ENCODE data around the gene CBX8. TPM values are rescaled to one million over a fixed set of nuclear protein-coding genes. Genes with fewer than 3 reads are reported as not detected.

CBX8 gene
- total and polyA plus RNA-seq, 2 of the 13 experiments (the other 11 are each of a cell fraction or from before 2014, with no cell fraction given): 0.34 to 12.6 TPM

GRCh38 chr17:79786930-79787643, 9.8 kb downstream of the CBX8 start (continued):
- TF ChIP-seq, protein P1, sequence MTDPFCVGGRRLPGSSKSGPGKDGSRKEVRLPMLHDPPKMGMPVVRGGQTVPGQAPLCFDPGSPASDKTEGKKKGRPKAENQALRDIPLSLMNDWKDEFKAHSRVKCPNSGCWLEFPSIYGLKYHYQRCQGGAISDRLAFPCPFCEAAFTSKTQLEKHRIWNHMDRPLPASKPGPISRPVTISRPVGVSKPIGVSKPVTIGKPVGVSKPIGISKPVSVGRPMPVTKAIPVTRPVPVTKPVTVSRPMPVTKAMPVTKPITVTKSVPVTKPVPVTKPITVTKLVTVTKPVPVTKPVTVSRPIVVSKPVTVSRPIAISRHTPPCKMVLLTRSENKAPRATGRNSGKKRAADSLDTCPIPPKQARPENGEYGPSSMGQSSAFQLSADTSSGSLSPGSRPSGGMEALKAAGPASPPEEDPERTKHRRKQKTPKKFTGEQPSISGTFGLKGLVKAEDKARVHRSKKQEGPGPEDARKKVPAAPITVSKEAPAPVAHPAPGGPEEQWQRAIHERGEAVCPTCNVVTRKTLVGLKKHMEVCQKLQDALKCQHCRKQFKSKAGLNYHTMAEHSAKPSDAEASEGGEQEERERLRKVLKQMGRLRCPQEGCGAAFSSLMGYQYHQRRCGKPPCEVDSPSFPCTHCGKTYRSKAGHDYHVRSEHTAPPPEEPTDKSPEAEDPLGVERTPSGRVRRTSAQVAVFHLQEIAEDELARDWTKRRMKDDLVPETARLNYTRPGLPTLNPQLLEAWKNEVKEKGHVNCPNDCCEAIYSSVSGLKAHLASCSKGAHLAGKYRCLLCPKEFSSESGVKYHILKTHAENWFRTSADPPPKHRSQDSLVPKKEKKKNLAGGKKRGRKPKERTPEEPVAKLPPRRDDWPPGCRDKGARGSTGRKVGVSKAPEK (CRISPR knock-in tag; IDR thresholded peaks at IDR 0.05; ENCODE audit: borderline replicate concordance): no peak
- TF ChIP-seq SOX13 (IDR thresholded peaks at IDR 0.05) (no peak), SOX13 (CRISPR knock-in tag; conservative IDR thresholded peaks at IDR 0.05 in 1 of 2, IDR thresholded peaks at IDR 0.05 in 1 of 2) (no peak), ZNF558 (CRISPR knock-in tag; IDR thresholded peaks at IDR 0.05; ENCODE audit: borderline replicate concordance) (no peak), AKAP8 (CRISPR knock-in tag; IDR thresholded peaks at IDR 0.05) (peak; percentile 96), CCDC6 (CRISPR knock-in tag; IDR thresholded peaks at IDR 0.05) (no peak), POLR2A (IDR thresholded peaks at IDR 0.05; ENCODE audit: insufficient read depth in 1 of 2, low read depth in 2 of 2, low read length in 2 of 2) (peak in 1 of 2 experiments; percentile 70; a peak in 2 of 4 replicates), ERF (CRISPR knock-in tag; IDR thresholded peaks at IDR 0.05) (0 out of 2 replicates have a peak, but pooled peaks have one; percentile 16), RERE (CRISPR knock-in tag; IDR thresholded peaks at IDR 0.05; ENCODE audit: low read depth) (no peak), MXI1 (IDR thresholded peaks at IDR 0.05; ENCODE audit: borderline replicate concordance, low read depth, low read length) (no peak), IKZF4 (CRISPR knock-in tag; IDR thresholded peaks at IDR 0.05; ENCODE audit: borderline replicate concordance, low read depth, not compliant biosample characterization) (no peak)
- TF ChIP-seq, protein P2, sequence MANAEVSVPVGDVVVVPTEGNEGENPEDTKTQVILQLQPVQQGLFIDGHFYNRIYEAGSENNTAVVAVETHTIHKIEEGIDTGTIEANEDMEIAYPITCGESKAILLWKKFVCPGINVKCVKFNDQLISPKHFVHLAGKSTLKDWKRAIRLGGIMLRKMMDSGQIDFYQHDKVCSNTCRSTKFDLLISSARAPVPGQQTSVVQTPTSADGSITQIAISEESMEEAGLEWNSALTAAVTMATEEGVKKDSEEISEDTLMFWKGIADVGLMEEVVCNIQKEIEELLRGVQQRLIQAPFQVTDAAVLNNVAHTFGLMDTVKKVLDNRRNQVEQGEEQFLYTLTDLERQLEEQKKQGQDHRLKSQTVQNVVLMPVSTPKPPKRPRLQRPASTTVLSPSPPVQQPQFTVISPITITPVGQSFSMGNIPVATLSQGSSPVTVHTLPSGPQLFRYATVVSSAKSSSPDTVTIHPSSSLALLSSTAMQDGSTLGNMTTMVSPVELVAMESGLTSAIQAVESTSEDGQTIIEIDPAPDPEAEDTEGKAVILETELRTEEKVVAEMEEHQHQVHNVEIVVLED (CRISPR knock-in tag; IDR thresholded peaks at IDR 0.05; ENCODE audit: borderline replicate concordance): no peak
- TF ChIP-seq, protein P3, sequence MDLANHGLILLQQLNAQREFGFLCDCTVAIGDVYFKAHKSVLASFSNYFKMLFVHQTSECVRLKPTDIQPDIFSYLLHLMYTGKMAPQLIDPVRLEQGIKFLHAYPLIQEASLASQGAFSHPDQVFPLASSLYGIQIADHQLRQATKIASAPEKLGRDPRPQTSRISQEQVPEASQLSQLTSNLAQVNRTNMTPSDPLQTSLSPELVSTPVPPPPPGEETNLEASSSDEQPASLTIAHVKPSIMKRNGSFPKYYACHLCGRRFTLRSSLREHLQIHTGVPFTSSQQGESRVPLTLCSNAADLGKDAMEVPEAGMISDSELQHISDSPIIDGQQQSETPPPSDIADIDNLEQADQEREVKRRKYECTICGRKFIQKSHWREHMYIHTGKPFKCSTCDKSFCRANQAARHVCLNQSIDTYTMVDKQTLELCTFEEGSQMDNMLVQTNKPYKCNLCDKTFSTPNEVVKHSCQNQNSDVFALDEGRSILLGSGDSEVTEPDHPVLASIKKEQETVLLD (CRISPR knock-in tag; IDR thresholded peaks at IDR 0.05; ENCODE audit: low read depth): no peak
- TF ChIP-seq, protein P4, sequence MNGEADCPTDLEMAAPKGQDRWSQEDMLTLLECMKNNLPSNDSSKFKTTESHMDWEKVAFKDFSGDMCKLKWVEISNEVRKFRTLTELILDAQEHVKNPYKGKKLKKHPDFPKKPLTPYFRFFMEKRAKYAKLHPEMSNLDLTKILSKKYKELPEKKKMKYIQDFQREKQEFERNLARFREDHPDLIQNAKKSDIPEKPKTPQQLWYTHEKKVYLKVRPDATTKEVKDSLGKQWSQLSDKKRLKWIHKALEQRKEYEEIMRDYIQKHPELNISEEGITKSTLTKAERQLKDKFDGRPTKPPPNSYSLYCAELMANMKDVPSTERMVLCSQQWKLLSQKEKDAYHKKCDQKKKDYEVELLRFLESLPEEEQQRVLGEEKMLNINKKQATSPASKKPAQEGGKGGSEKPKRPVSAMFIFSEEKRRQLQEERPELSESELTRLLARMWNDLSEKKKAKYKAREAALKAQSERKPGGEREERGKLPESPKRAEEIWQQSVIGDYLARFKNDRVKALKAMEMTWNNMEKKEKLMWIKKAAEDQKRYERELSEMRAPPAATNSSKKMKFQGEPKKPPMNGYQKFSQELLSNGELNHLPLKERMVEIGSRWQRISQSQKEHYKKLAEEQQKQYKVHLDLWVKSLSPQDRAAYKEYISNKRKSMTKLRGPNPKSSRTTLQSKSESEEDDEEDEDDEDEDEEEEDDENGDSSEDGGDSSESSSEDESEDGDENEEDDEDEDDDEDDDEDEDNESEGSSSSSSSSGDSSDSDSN (CRISPR knock-in tag; IDR thresholded peaks at IDR 0.05): 0 out of 2 replicates have a peak, but pooled peaks have one; percentile 26

Measured in HepG2 (cell line).